GM19395 (cell line): ENCODE results near the gene GOLGA7B.

Experiments used
- ATAC-seq: cut with Tn5 transposase; IDR thresholded peaks from one replicate; pipeline ENCODE4 v1.9.1; 2021; ENCODE audit warnings: mild to moderate bottlenecking, moderate library complexity; ENCODE audit not compliant: unreplicated experiment

The GOLGA7B gene

GRCh38 chr10:97919012-97919411 lies 69.4 kb downstream of the GOLGA7B start:
- ATAC-seq: no peak

- ATAC-seq: no peak
Observed at GRCh38 chr10:97920865-97921264, 71.2 kb downstream of the GOLGA7B start.
